Effector memory CD8-positive, alpha-beta T cell (primary cell): ENCODE measurements around the gene ASB15.

ENCODE experiments used
- ATAC-seq: fragments of 150-1000 bp; cut with Tn5 transposase; replicated peaks from 2 replicates; pipeline ENCODE4 v1.10.0; 2021; ENCODE audit warnings: mild to moderate bottlenecking, moderate library complexity
- DNase-seq, 3 experiments: peaks; one replicate each; pipeline ENCODE4 v3.0.0; 2021
- H3K27ac Mint-ChIP-seq, 2 donors: one replicate each; pipeline ENCODE4 v1.8.0; 2022; ENCODE audit warnings: mild to moderate bottlenecking in 2 of 2, mixed read lengths in 2 of 2, moderate library complexity in 2 of 2
- H3K27me3 Mint-ChIP-seq, 2 donors: one replicate each; pipeline ENCODE4 v1.8.0; 2022; ENCODE audit warnings: mixed read lengths in 2 of 2
- H3K36me3 Mint-ChIP-seq: one replicate; pipeline ENCODE4 v1.8.0; 2022; ENCODE audit warnings: mild to moderate bottlenecking, moderate library complexity, mixed read lengths; ENCODE audit not compliant: insufficient read depth
- H3K4me1 Mint-ChIP-seq, 2 donors: one replicate each; pipeline ENCODE4 v1.8.0; 2022; ENCODE audit warnings: low read depth in 2 of 2, mixed read lengths in 2 of 2
- H3K4me3 Mint-ChIP-seq, 2 donors: one replicate each; pipeline ENCODE4 v1.8.0; 2022; ENCODE audit warnings: mild to moderate bottlenecking in 2 of 2, mixed read lengths in 2 of 2, moderate library complexity in 2 of 2
- H3K9me3 Mint-ChIP-seq, 2 donors: one replicate each; pipeline ENCODE4 v1.8.0; 2022; ENCODE audit warnings: mixed read lengths in 2 of 2

The ASB15 gene

DNA sequence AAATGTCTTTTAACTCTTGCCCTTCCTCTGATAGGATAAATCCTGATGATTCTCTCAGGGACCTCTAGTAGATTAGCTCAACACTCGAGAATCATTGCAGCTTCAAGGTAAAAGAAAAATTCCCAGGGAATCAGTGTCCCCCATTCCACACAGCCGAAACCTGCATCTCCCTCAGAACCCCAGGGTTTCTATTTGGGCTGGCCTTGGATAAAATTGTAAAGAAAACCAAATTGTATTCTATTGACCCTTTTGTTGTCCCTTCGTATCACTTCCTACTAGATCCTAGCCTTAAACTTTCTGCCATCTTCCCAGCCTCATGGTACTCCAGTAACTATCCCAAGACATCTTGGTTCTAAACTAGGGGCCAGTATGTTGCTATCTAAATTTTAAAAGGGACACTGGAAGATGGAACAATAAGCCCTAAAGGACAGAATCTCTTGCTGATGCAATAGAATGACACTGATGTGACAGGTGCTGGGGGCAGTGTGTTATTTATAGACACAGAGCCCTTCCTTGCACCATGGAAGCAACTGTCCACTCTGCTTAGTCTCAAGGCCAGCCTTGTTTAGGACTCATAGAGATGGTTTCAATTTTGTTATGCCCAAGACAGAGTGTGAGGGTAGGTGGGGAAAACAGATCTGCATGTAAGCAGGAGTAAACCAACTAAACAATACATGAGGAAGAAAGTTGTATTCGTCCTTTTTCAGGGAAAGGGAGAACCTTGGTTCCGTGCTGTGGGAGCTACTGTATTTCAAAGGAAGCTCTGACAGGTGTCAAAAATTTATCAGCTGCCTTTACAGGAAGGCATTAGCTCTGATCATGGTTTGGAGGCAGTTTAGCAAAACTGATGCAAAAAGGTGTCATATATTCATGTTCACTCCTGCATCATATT, 7.6 kb downstream of the ASB15 start:
- peaks cover 39 to 63% of the 10 kb centered on the region in 2 donors for H3K27me3 Mint-ChIP-seq
- ATAC-seq (no peak), DNase-seq (no peak)
- H3K27ac Mint-ChIP-seq = no peak overlapping the region
- peaks cover 0 to 3% of the 10 kb centered on the region in 2 donors for H3K4me1 Mint-ChIP-seq
- no peak overlapping the region for H3K4me3 Mint-ChIP-seq
- no peaks in the 10 kb centered on the region for H3K9me3 Mint-ChIP-seq
- H3K36me3 Mint-ChIP-seq = no peaks in the 10 kb centered on the region

GRCh38 chr7:123609883-123610239, 8.2 kb downstream of the ASB15 start:
- H3K9me3 Mint-ChIP-seq = no peaks in the 10 kb centered on the region

GRCh38 chr7:123612024-123612423, 10.4 kb downstream of the ASB15 start:
- H3K27me3 Mint-ChIP-seq = peaks cover 39 to 42% of the 10 kb centered on the region in 2 donors
- H3K27ac Mint-ChIP-seq = no peak overlapping the region
- ATAC-seq (no peak), DNase-seq (no peak)
- H3K9me3 Mint-ChIP-seq = no peaks in the 10 kb centered on the region
- H3K4me3 Mint-ChIP-seq = no peak overlapping the region
- H3K36me3 Mint-ChIP-seq = no peaks in the 10 kb centered on the region
- H3K4me1 Mint-ChIP-seq = no peaks in the 10 kb centered on the region

More at GRCh38 chr7:123609883-123610239, 8.2 kb downstream of the ASB15 start:
- ATAC-seq (no peak), DNase-seq (no peak)
- H3K4me1 Mint-ChIP-seq = peaks cover 0 to 3% of the 10 kb centered on the region in 2 donors
- peaks cover 39 to 57% of the 10 kb centered on the region in 2 donors for H3K27me3 Mint-ChIP-seq
- no peaks in the 10 kb centered on the region for H3K36me3 Mint-ChIP-seq
- no peak overlapping the region for H3K27ac Mint-ChIP-seq
- no peak overlapping the region for H3K4me3 Mint-ChIP-seq

DNA sequence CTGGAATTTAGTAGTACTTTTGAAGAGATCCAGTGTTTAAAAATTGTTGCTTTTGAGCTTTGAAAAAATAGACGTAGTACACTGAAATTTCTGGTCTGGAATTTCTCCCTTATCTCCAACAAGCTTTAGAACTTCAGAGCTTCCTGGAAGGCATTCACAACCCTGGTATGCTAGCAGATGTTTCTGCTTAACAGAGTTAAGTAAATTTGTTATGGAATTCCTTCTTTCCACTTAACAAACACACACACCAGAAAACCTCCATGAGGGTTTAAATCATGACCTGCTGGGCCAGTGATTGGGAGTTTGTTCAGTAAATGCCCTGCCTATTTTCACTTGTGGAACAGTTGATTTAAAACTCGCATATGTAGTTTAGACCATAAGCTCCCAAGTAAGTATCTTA, 13.7 kb downstream of the ASB15 start:
- DNase-seq = no peak
- Mint-ChIP-seq H3K36me3 (no peaks in the 10 kb centered on the region), H3K4me1 (no peaks in the 10 kb centered on the region), H3K27ac (no peak overlapping the region), H3K9me3 (no peaks in the 10 kb centered on the region), H3K4me3 (no peak overlapping the region), H3K27me3 (peaks cover 37 to 44% of the 10 kb centered on the region in 2 donors)
- ATAC-seq = no peak

DNA sequence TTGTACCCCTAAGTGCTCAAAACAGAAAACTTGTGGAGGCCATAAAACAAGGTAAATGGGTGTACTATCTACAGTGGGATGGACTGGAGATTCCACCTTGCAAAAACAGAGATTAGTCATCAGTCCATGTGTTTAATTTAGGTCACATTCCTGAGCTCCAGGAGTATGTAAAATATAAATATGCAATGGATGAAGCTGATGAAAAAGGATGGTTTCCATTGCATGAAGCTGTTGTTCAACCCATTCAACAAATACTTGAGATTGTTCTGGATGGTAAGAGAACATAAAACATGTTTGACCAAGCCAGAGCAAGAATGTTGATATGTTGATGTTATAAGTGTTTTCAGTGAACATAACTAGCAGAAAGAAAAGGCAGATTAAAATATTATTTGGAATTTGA, 14.6 kb downstream of the ASB15 start:
- DNase-seq (no peak), ATAC-seq (no peak)
- Mint-ChIP-seq H3K36me3 (no peaks in the 10 kb centered on the region), H3K27me3 (peaks cover 37 to 44% of the 10 kb centered on the region in 2 donors), H3K4me1 (no peaks in the 10 kb centered on the region), H3K27ac (no peak overlapping the region), H3K4me3 (no peak overlapping the region), H3K9me3 (no peaks in the 10 kb centered on the region)

- H3K27ac Mint-ChIP-seq = no peak overlapping the region
- no peaks in the 10 kb centered on the region for H3K9me3 Mint-ChIP-seq
- H3K4me3 Mint-ChIP-seq = no peak overlapping the region
- peaks cover 0 to 3% of the 10 kb centered on the region in 2 donors for H3K4me1 Mint-ChIP-seq
- H3K27me3 Mint-ChIP-seq = peaks cover 12 to 15% of the 10 kb centered on the region in 2 donors
- H3K36me3 Mint-ChIP-seq = no peaks in the 10 kb centered on the region
- ATAC-seq (no peak), DNase-seq (no peak)
Measured at GRCh38 chr7:123621707-123622106, 20.1 kb downstream of the ASB15 start.

- Mint-ChIP-seq H3K9me3 (no peaks in the 10 kb centered on the region), H3K36me3 (no peaks in the 10 kb centered on the region), H3K27me3 (peaks cover 9 to 11% of the 10 kb centered on the region in 2 donors), H3K4me3 (no peak overlapping the region), H3K4me1 (peaks cover 0 to 3% of the 10 kb centered on the region in 2 donors), H3K27ac (no peak overlapping the region)
- ATAC-seq = no peak
- no peak for DNase-seq
Measured at GRCh38 chr7:123622660-123623386, 21.2 kb downstream of the ASB15 start.

- ATAC-seq (peak; percentile 62), DNase-seq (peak; percentile 48 to 57 (median 55))
- Mint-ChIP-seq H3K27me3 (peaks cover 10 to 12% of the 10 kb centered on the region in 2 donors), H3K4me1 (peaks cover 0 to 3% of the 10 kb centered on the region in 2 donors), H3K4me3 (no peak overlapping the region), H3K27ac (no peak overlapping the region), H3K36me3 (no peaks in the 10 kb centered on the region), H3K9me3 (no peaks in the 10 kb centered on the region)
Measured at GRCh38 chr7:123624527-123625183, 23.0 kb downstream of the ASB15 start.

- ATAC-seq (no peak), DNase-seq (no peak)
- Mint-ChIP-seq H3K4me1 (peaks cover 0 to 3% of the 10 kb centered on the region in 2 donors), H3K4me3 (no peak overlapping the region), H3K36me3 (no peaks in the 10 kb centered on the region), H3K27me3 (peaks cover 10 to 13% of the 10 kb centered on the region in 2 donors), H3K9me3 (no peaks in the 10 kb centered on the region), H3K27ac (no peak overlapping the region)
Measured at GRCh38 chr7:123625254-123625653, 23.6 kb downstream of the ASB15 start.

- H3K9me3 Mint-ChIP-seq = no peaks in the 10 kb centered on the region
- H3K4me3 Mint-ChIP-seq = no peak overlapping the region
- H3K27ac Mint-ChIP-seq = no peak overlapping the region
- ATAC-seq = no peak
- no peak for DNase-seq
- peaks cover 0 to 3% of the 10 kb centered on the region in 2 donors for H3K4me1 Mint-ChIP-seq
- peaks cover 18 to 24% of the 10 kb centered on the region in 2 donors for H3K27me3 Mint-ChIP-seq
- H3K36me3 Mint-ChIP-seq = no peaks in the 10 kb centered on the region
Measured at GRCh38 chr7:123627851-123628250, 26.2 kb downstream of the ASB15 start.

GRCh38 chr7:123628829-123629228, 27.2 kb downstream of the ASB15 start:
- no peaks in the 10 kb centered on the region for H3K36me3 Mint-ChIP-seq
- peaks cover 0 to 3% of the 10 kb centered on the region in 2 donors for H3K4me1 Mint-ChIP-seq
- no peaks in the 10 kb centered on the region for H3K9me3 Mint-ChIP-seq
- ATAC-seq (no peak), DNase-seq (no peak)
- H3K27ac Mint-ChIP-seq = no peak overlapping the region
- H3K27me3 Mint-ChIP-seq = peaks cover 18 to 24% of the 10 kb centered on the region in 2 donors
- no peak overlapping the region for H3K4me3 Mint-ChIP-seq

DNA sequence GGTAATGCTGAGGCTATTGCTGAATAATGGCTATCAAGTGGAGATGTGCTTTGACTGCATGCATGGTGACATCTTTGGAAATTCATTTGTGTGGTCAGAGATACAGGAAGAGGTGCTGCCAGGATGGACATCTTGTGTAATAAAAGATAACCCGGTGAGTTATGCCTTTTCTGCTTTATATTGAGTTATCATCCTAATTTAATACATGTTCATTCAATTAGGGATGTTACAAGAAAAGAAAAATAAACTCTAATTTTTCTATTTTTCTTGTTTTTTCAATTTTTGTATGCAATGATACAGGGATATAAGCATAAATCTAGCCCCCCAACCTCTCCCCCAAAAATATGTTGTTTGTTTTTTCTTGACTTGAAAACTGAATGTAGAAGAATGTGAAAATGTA, 27.7 kb downstream of the ASB15 start:
- H3K27me3 Mint-ChIP-seq = peaks cover 18 to 24% of the 10 kb centered on the region in 2 donors

GRCh38 chr7:123632808-123633207, 31.2 kb downstream of the ASB15 start:
- Mint-ChIP-seq H3K27ac (no peak overlapping the region), H3K4me3 (no peak overlapping the region), H3K36me3 (no peaks in the 10 kb centered on the region), H3K27me3 (peaks cover 28 to 33% of the 10 kb centered on the region in 2 donors), H3K4me1 (no peaks in the 10 kb centered on the region), H3K9me3 (no peaks in the 10 kb centered on the region)
- ATAC-seq (no peak), DNase-seq (no peak)

More for the DNA sequence above, 27.7 kb downstream of the ASB15 start:
- ATAC-seq (no peak), DNase-seq (no peak)
- Mint-ChIP-seq H3K36me3 (no peaks in the 10 kb centered on the region), H3K27ac (no peak overlapping the region), H3K9me3 (no peaks in the 10 kb centered on the region), H3K4me1 (peaks cover 0 to 3% of the 10 kb centered on the region in 2 donors), H3K4me3 (no peak overlapping the region)
